Kidney (tissue), 14 donors: ENCODE measurements around the gene DSCAML1. TPM values are rescaled to one million over a fixed set of nuclear protein-coding genes. Genes with fewer than 3 reads are reported as not detected.

Experiments
- DNase-seq, 5 donors: peaks; one replicate each; pipeline ENCODE4 v3.0.0-alpha.2; 2013 to 2020
- FAIRE-seq: peaks from 2 replicates; lab custom pipeline; 2012; peaks lifted over from hg19 to GRCh38; lab: Jason Lieb, UNC
- H3K27ac ChIP-seq, 2 donors: one replicate each; pipeline ENCODE4 v1.7.0; 2013; ENCODE audit warnings: low read depth in 2 of 2, low read length in 2 of 2, inconsistent platforms in 1 of 2
- H3K27me3 ChIP-seq: one replicate; pipeline ENCODE4 v1.7.1; 2013; ENCODE audit warnings: low read length, inconsistent platforms; ENCODE audit not compliant: control insufficient read depth, insufficient read depth
- H3K36me3 ChIP-seq, 3 donors: one replicate each; pipeline versions ENCODE4 v1.7.0 to v1.7.1; 2013; ENCODE audit warnings: low read length in 3 of 3, control low read depth in 1 of 3, inconsistent platforms in 1 of 3; ENCODE audit not compliant: insufficient read depth in 3 of 3, control insufficient read depth in 2 of 3
- H3K4me1 ChIP-seq, 3 donors: one replicate each; pipeline versions ENCODE4 v1.7.0 to v1.7.1; 2013; ENCODE audit warnings: low read length in 3 of 3, inconsistent platforms in 1 of 3, low read depth in 1 of 3; ENCODE audit not compliant: control insufficient read depth in 2 of 3, insufficient read depth in 2 of 3
- H3K4me3 ChIP-seq, 3 donors: one replicate each; pipeline versions ENCODE4 v1.7.0 to v1.8.1; 2013; ENCODE audit warnings: low read length in 3 of 3, control low read depth in 1 of 3, inconsistent platforms in 1 of 3
- H3K9ac ChIP-seq, 3 donors: one replicate each; pipeline versions ENCODE4 v1.7.0 to v1.7.1; 2013; ENCODE audit warnings: low read length in 3 of 3, control low read depth in 1 of 3, inconsistent platforms in 1 of 3
- H3K9me3 ChIP-seq, 3 donors: one replicate each; pipeline versions ENCODE4 v1.7.0 to v1.7.1; 2013; ENCODE audit warnings: low read length in 3 of 3, control low read depth in 1 of 3, inconsistent platforms in 1 of 3; ENCODE audit not compliant: control insufficient read depth in 2 of 3, insufficient read depth in 1 of 3
- intact Hi-C: fragments of 100-400 bp; cut with DNase I; formaldehyde crosslinking; loops from one replicate; pipeline ENCODE4 v1.11.1; 2022
- polyA plus RNA-seq: library from polyadenylated mRNA; stranded (reverse); fragments of 350-450 nt; fragmentation: Illumina TruSeq; extraction: RNeasy Lipid Tissue Mini Kit (QIAGEN cat#74804); gene quantifications from one replicate; pipeline ENCODE4 v1.2.3, GENCODE V29; 2014; ENCODE audit warnings: low read depth, low replicate concordance; ENCODE audit not compliant: insufficient read depth
- total RNA-seq: library from RNA; stranded (reverse); fragmentation: NEBNext Ultra II Directional; extraction: Animal tissue kit (Norgen Biotek cat#: 25700); gene quantifications from one replicate; pipeline ENCODE4 v1.2.1, GENCODE V29; 2021
- TF ChIP-seq, protein P1 (sequence below): IDR thresholded peaks from 3 replicates; pipeline ENCODE4 v1.5.1; 2012; ENCODE audit warnings: mild to moderate bottlenecking, moderate library complexity, borderline replicate concordance; ENCODE audit not compliant: insufficient read depth; ENCODE audit errors: extremely low read depth
- donor health status: control.
- donor health status: control.
- donor health status: control.
- donor health status: control.
- donor health status: control.
- donor health status: DM: yes; HTN: yes; CAD: no.
- donor health status: Normal renal cell carcinoma (clear cell type).

The DSCAML1 gene
- total and polyA plus RNA-seq, 2 donors from 2014 or later: 0.95 to 17.3 TPM

DNA sequence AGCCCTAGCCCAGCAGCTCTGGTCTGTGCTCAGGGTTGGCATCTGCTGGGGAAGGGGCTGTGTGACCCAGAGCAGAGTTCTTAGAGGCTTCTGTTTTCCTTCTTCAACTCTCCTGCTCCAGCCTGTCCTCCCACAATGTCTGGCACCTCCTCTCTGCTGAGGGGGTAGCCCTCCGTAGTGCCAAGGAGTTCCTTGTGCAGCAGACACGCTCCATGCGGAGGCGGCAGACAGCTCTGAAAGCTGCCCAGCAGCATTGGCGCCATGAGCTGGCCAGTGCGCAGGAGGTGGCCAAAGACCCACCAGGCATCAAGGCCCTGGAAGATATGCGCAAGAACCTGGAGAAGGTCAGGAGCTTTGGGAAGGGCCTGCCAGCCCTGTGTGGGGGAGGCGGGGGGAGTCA, 400.0 kb downstream of the DSCAML1 start:
- no peak overlapping the region for H3K27ac ChIP-seq
- DNase-seq (no peak), FAIRE-seq (no peak)
- no peak overlapping the region for H3K9ac ChIP-seq
- intact Hi-C loops: no loop called here
- H3K27me3 ChIP-seq: no peaks in the 10 kb centered on the region
- H3K36me3 ChIP-seq: peaks cover 0 to 32% (median 27%) of the 10 kb centered on the region in 3 donors
- no peak overlapping the region for H3K4me3 ChIP-seq
- no peaks in the 10 kb centered on the region for H3K9me3 ChIP-seq
- TF ChIP-seq, protein P1, sequence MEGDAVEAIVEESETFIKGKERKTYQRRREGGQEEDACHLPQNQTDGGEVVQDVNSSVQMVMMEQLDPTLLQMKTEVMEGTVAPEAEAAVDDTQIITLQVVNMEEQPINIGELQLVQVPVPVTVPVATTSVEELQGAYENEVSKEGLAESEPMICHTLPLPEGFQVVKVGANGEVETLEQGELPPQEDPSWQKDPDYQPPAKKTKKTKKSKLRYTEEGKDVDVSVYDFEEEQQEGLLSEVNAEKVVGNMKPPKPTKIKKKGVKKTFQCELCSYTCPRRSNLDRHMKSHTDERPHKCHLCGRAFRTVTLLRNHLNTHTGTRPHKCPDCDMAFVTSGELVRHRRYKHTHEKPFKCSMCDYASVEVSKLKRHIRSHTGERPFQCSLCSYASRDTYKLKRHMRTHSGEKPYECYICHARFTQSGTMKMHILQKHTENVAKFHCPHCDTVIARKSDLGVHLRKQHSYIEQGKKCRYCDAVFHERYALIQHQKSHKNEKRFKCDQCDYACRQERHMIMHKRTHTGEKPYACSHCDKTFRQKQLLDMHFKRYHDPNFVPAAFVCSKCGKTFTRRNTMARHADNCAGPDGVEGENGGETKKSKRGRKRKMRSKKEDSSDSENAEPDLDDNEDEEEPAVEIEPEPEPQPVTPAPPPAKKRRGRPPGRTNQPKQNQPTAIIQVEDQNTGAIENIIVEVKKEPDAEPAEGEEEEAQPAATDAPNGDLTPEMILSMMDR: no peak
- no peaks in the 10 kb centered on the region for H3K4me1 ChIP-seq

DNA sequence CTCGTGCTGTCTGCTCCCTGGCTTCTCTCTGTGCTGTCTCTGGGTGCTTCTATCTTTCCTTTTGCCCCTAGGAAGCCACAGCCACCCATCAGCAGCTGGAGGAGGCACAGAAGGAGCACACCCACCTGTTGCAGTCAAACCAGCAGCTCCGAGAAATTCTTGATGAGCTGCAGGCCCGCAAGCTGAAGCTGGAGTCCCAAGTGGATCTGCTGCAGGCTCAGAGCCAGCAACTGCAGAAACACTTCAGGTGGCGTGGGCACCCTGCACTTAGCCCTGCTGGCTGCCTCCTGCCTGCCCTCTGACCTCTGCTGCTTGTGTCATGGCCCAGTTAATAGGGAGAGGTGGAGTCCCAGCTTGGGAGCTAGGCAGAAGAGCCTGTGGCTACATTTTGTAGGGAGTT, 401.5 kb downstream of the DSCAML1 start:
- peaks cover 0 to 41% (median 30%) of the 10 kb centered on the region in 3 donors for H3K36me3 ChIP-seq
- H3K27ac ChIP-seq: no peak overlapping the region
- H3K4me1 ChIP-seq: no peaks in the 10 kb centered on the region
- no peak for FAIRE-seq
- no peaks in the 10 kb centered on the region for H3K27me3 ChIP-seq
- H3K9me3 ChIP-seq: no peaks in the 10 kb centered on the region
- DNase-seq: no peak
- intact Hi-C loops: no loop called here
- H3K4me3 ChIP-seq: no peak overlapping the region
- H3K9ac ChIP-seq: no peak overlapping the region
- TF ChIP-seq, protein P1: no peak

DNA sequence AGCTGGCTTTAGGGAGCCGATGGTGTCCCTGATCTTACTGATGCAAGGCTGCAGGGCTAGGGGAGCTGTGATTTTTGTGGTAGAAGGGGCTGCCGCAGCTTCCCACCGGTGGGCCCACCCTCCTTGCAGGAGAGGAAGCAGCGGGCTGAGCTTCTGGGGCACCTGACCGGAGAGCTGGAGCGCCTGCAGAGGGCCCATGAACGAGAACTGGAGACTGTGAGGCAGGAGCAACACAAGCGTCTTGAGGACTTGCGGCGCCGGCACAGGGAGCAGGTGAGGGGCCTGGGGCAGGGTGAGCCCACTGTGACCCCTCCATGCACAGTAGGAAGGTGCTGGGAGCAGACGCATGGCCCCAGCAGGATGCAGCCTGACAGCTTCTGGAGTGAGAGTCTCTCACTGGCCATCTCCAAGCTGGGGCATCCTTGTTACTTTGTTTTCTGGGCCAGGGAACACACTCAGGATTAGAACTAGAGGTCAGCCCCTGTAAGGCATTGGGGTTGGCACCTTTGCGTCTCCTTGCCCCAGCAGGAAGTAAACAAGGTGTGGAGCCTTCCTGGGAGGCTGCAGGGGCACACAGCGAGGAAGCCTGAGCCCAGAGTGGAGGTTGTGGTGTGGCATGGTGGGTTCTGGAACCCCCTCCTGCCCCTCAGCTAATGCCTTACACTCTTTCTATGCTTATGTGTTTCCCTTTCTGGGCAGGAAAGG, 402.6 kb downstream of the DSCAML1 start:
- Histone ChIP-seq H3K36me3 (peaks cover 0 to 44% (median 30%) of the 10 kb centered on the region in 3 donors), H3K27me3 (no peaks in the 10 kb centered on the region), H3K4me3 (no peak overlapping the region), H3K27ac (no peak overlapping the region), H3K9me3 (no peaks in the 10 kb centered on the region), H3K4me1 (no peaks in the 10 kb centered on the region), H3K9ac (no peak overlapping the region)
- DNase-seq (no peak), FAIRE-seq (no peak)
- TF ChIP-seq, protein P1: no peak
- intact Hi-C loops: no loop called here

DNA sequence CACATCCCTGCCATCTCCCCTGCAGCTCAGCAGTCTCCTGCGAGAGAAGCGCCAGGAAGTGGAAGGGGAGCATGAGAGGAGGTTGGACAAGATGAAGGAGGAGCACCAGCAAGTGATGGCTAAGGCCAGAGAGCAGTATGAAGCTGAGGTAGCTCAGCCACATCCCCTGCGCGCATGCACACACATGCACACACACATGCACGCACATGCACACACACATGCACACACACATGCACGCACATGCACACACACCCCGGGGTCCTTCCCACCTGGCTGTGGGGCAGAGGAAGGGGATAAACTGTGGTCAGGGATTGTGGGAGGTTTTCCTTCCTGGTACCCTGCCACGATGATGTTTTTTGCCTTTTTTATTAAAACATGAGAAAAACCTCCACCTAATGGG, 404.0 kb downstream of the DSCAML1 start:
- Histone ChIP-seq H3K9me3 (no peaks in the 10 kb centered on the region), H3K36me3 (peaks cover 0 to 37% (median 30%) of the 10 kb centered on the region in 3 donors), H3K9ac (no peak overlapping the region), H3K4me1 (no peaks in the 10 kb centered on the region), H3K27ac (no peak overlapping the region), H3K4me3 (no peak overlapping the region), H3K27me3 (no peaks in the 10 kb centered on the region)
- intact Hi-C loops: no loop called here
- no peak for FAIRE-seq
- TF ChIP-seq, protein P1: no peak
- DNase-seq: no peak
